Measurements from ENCODE around the gene TBL3. TPM values are rescaled to one million over a fixed set of nuclear protein-coding genes. Genes with fewer than 3 reads are reported as not detected.

The TBL3 gene
- total and polyA plus RNA-seq, 9 donors = 2.1 to 48.0 (median 31.0) TPM

GRCh38 chr16:2001035-2001434 lies 29.2 kb downstream of the TBL3 start:
- Histone ChIP-seq H3K27ac (no peak overlapping the region), H3K9me3 (no peaks in the 10 kb centered on the region), H3K27me3 (no peaks in the 10 kb centered on the region), H3K36me3 (no peaks in the 10 kb centered on the region), H3K4me3 (no peak overlapping the region), H3K4me1 (ENCODE audit: insufficient read depth) (peaks cover 10% of the 10 kb centered on the region)
- TF ChIP-seq EP300 (IDR thresholded peaks at IDR 0.05) (no peak), CTCF (IDR thresholded peaks at IDR 0.05) (no peak), POLR2A (IDR thresholded peaks at IDR 0.05) (no peak)
- 91 to 96% (median 96%) methylated on average over 19 of the region's 19 CpGs for WGBS, 3 donors
- no peak for DNase-seq
- intact Hi-C loops (cut with DNase I) = no loop called here

- intact Hi-C loops (cut with DNase I) = no loop called here
- H3K36me3 ChIP-seq = no peaks in the 10 kb centered on the region
- H3K27ac ChIP-seq = no peak overlapping the region
- H3K27me3 ChIP-seq = no peaks in the 10 kb centered on the region
- WGBS, 3 donors = 91 to 95% (median 92%) methylated on average over 52 to 53 of the region's 53 CpGs
- DNase-seq = peak in 2 of 5 donors; percentile 28 to 36
- H3K9me3 ChIP-seq = no peaks in the 10 kb centered on the region
- TF ChIP-seq EP300 (IDR thresholded peaks at IDR 0.05) = no peak
- TF ChIP-seq POLR2A (IDR thresholded peaks at IDR 0.05) = no peak
- TF ChIP-seq CTCF (IDR thresholded peaks at IDR 0.05) = no peak
- no peak overlapping the region for H3K4me3 ChIP-seq
- H3K4me1 ChIP-seq (ENCODE audit: insufficient read depth) = peaks cover 10% of the 10 kb centered on the region
These were observed 29.9 kb downstream of the TBL3 start for GRCh38 chr16:2001456-2002355.

GRCh38 chr16:2002406-2003230 lies 30.8 kb downstream of the TBL3 start:
- Histone ChIP-seq H3K4me1 (ENCODE audit: insufficient read depth) (peaks cover 16% of the 10 kb centered on the region), H3K9me3 (no peaks in the 10 kb centered on the region), H3K36me3 (no peaks in the 10 kb centered on the region), H3K27me3 (no peaks in the 10 kb centered on the region), H3K27ac (no peak overlapping the region), H3K4me3 (no peak overlapping the region)
- 87 to 91% (median 90%) methylated on average over 39 to 47 of the region's 47 CpGs for WGBS, 3 donors
- TF ChIP-seq POLR2A (IDR thresholded peaks at IDR 0.05) = no peak
- TF ChIP-seq EP300 (IDR thresholded peaks at IDR 0.05) = no peak
- TF ChIP-seq CTCF (IDR thresholded peaks at IDR 0.05) = no peak
- intact Hi-C loops (cut with DNase I) = no loop called here
- peak in 2 of 5 donors; percentile 26 to 40 for DNase-seq

GRCh38 chr16:2003231-2003826 lies 31.5 kb downstream of the TBL3 start:
- DNase-seq = peak in 1 of 5 donors; percentile 22
- H3K27ac ChIP-seq = no peak overlapping the region
- no peaks in the 10 kb centered on the region for H3K27me3 ChIP-seq
- no peaks in the 10 kb centered on the region for H3K36me3 ChIP-seq
- H3K9me3 ChIP-seq = no peaks in the 10 kb centered on the region
- WGBS, 3 donors = 81 to 87% (median 81%) methylated on average over 8 of the region's 8 CpGs
- H3K4me3 ChIP-seq = no peak overlapping the region
- H3K4me1 ChIP-seq (ENCODE audit: insufficient read depth) = peaks cover 14% of the 10 kb centered on the region
- intact Hi-C loops (cut with DNase I) = no loop called here
- TF ChIP-seq POLR2A (IDR thresholded peaks at IDR 0.05) (no peak), EP300 (IDR thresholded peaks at IDR 0.05) (no peak), CTCF (IDR thresholded peaks at IDR 0.05) (no peak)

Measured in ovary (tissue), 9 donors.